Measurements from ENCODE around the gene SMG1.

DNA sequence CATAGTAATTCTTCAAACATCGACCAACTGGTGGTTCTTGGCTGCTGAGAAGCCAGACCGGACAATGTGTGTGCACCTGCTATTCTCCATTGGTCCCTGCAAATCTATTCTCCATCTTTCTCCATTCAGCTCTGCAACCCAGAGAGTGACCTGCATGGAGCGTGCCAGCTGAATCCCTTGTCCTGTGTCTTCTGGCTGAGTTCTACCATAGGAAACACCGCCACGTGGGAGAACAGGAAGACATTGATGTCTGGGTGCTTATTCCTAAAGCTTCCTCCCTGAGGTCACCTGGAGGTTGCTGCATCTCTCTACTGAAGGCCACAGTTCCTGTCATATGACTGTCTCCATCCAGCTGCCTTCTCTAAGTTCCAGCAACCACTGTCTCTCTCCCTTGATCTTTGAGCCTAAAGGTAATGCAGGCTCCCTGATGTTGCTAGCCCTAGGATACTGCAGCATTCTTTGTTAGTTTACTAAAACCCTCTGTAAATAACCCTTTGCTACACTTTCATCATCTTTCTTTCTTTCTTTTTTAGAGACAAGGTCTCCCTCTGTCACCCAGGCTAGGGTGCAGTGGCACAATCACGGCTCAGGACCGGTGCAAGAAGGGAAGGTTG is 10.6 kb upstream of the SMG1 start:
- TF ChIP-seq ZSCAN30 (tag by site-specific recombination; IDR thresholded peaks at IDR 0.05) (no peak), ZSCAN16 (tag by site-specific recombination; IDR thresholded peaks at IDR 0.05) (no peak), ZNF302 (tag by site-specific recombination; IDR thresholded peaks at IDR 0.05; ENCODE audit: low read depth) (no peak), ZNF501 (tag by site-specific recombination; IDR thresholded peaks at IDR 0.05) (no peak)
- TF ChIP-seq, protein P1, sequence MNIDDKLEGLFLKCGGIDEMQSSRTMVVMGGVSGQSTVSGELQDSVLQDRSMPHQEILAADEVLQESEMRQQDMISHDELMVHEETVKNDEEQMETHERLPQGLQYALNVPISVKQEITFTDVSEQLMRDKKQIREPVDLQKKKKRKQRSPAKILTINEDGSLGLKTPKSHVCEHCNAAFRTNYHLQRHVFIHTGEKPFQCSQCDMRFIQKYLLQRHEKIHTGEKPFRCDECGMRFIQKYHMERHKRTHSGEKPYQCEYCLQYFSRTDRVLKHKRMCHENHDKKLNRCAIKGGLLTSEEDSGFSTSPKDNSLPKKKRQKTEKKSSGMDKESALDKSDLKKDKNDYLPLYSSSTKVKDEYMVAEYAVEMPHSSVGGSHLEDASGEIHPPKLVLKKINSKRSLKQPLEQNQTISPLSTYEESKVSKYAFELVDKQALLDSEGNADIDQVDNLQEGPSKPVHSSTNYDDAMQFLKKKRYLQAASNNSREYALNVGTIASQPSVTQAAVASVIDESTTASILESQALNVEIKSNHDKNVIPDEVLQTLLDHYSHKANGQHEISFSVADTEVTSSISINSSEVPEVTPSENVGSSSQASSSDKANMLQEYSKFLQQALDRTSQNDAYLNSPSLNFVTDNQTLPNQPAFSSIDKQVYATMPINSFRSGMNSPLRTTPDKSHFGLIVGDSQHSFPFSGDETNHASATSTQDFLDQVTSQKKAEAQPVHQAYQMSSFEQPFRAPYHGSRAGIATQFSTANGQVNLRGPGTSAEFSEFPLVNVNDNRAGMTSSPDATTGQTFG (tag by site-specific recombination; IDR thresholded peaks at IDR 0.05; ENCODE audit: borderline replicate concordance) = no peak

Data from HEK293 (cell line).